ENCODE results near the gene TMEM9B.
"Not testable (repeated sequence)": the region's sequence is repeated elsewhere in the genome, so short reads cannot be mapped to it uniquely, and the experiment has no call there.

The TMEM9B gene

DNA sequence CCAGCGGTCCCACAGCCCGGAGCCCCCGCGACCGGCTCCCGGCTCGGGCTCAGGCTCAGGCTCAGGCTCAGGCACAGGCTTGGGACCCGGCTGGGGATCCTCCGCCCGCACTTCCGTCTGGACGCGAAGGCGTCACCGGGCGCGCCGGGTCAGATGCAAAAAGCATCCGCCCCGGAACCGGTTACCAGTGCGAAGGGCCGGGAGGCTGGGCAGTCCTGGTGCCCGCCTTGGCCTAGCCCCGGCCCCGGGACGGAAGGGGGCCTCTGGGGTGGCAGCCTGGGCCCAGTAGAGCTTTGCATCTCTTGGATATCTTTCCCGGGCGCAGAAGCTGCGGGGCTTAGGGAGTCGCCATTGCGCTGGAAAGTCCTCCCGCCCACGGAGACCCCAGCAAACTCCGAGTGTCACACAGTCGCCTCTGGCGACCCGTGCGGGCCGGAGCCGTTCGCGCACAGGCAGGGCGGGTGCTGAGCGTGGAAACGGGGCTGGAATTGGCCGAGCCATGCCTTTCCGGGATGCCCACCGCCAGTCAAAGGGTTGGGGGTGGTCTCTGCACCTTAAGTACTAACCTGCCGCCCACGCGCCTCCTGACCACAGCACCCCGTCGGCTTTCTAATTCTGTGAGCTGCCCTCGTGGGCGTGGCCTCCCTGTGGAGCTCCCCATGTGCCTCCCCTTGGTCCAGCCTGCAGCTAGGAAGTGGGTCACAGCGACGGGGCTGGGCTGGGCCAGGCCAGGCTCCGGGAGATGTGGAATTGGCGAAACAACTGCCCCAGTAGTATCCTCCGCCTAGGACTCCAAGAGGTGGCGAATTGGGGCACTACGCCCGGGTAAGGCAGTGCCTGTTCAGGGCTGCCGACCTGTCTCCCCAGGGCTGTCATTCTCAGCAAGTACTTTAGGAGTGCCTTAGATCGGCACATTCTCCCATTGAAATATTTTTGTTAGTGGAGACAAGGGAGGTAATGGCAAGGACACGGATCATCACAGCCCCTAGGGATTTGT, at the start of gene TMEM9B:
TMEM9B (minus strand) TSS at position 119 of the 997 bp plus-strand sequence. CDS start 129 bp downstream, outside the sequence.
- peak; percentile 87 for DNase-seq

DNA sequence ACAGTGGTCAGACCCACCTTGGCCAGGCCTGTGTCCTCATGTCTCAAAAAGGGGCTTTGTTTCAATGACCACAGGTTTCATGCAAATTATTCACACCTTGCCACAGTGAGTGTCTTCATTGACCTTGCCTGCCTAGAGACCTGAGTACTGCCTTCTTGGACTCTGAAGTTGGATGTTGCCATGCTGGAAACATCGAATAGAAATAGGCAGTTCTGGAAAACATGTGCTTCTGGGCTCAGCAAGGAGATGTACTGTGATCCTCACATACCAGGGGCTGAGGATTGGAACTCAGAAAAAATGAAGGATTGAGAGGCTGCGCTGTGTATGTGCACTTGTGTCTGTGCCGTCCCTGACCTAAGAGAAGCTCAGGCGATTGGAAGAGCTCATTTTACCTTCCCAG, 49.1 kb upstream of the TMEM9B start:
- DNase-seq: no peak

DNA sequence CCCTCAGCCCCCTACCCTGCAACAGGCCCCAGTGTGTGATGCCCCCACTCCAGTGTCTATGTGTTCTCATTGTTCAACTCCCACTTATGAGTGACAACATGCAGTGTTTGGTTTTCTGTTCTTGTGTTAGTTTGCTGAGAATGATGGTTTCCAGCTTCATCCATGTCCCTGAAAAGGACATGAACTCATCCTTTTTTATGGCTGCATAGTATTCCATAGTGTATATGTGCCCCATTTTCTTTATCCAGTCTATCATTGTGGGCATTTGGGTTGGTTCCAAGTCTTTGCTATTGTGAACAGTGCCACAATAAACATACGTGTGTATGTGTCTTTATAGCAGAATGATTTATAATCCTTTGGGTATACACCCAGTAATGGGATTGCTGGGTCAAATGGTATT, 45.3 kb upstream of the TMEM9B start:
- DNase-seq: not testable (repeated sequence)

- no peak for DNase-seq
Observed at GRCh38 chr11:9008661-9009060, 44.4 kb upstream of the TMEM9B start.

GRCh38 chr11:9008011-9008550, 43.8 kb upstream of the TMEM9B start:
- DNase-seq: no peak

- no peak for DNase-seq
Observed at GRCh38 chr11:9005087-9005486, 40.8 kb upstream of the TMEM9B start.

DNA sequence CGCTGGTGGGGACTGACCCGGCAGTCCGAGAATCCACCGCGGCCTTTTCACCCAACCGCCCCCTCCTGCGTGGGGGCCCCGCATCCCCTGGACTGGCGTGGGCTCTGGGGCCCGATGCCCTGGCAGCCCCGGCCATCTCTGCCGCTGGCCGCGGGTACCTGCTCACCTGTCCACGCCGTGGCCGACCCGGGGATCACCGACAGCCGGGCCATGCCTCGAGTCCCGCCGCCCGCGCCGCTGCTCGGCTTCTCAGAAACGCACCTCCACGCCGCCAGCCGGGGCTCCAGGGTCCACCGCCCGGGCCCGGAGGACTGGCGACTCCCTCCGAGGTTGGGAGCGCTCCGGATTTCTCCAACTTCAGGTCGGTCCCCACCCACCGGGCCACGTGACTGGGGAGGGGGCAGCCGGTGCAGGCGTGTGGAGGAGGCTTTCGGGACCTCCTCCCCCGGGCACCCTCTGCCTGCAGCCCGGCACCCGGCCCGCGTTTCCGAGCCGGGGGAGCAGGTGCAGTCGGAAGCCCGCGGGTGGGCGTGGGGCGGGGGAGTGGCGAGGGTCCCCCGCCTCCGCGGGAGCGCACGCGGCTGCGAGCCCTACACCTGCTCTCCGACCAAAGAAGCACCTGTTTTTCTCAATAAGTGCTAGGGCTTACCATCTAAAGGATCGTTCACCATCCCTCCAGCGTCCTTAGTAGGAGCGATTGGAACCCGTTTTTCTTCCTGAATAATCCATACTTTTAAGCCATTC, 40.1 kb upstream of the TMEM9B start:
- no peak for DNase-seq

DNA sequence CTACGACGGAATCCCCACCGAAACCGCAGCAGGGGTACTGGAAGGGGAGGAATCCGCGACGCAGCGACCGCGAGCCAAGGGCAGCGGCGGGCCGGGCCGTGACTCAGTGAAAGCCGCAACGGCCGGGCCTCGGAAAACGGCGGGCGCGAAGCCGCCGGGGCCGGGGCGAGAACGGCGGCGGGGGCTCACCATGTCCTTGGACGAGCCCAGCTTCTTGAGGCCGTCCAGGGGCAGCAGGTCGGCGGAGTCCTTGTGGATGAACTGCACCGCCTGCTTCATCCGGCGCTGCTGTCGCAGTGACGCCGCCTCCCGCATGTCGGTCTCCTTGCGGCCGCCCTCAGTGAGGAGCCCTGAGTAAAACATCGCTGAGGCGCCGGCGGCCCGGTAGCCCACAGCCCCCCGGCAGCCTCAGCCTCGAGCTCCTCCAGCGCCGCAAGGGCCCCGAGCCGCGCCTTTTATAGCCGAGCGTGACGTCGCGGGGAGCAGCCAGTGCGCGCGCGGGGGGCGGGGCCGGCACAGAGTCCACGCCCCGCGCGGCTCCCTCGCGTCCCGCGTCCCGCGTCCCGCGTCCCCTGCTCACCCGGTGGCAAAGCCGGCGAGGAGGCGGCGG, 39.4 kb upstream of the TMEM9B start, which contains the start of gene NRIP3:
NRIP3 (minus strand) TSS at position 429 of the 610 bp plus-strand sequence; CDS start at position 363, 66 bp downstream.
- DNase-seq: peak; percentile 78

DNA sequence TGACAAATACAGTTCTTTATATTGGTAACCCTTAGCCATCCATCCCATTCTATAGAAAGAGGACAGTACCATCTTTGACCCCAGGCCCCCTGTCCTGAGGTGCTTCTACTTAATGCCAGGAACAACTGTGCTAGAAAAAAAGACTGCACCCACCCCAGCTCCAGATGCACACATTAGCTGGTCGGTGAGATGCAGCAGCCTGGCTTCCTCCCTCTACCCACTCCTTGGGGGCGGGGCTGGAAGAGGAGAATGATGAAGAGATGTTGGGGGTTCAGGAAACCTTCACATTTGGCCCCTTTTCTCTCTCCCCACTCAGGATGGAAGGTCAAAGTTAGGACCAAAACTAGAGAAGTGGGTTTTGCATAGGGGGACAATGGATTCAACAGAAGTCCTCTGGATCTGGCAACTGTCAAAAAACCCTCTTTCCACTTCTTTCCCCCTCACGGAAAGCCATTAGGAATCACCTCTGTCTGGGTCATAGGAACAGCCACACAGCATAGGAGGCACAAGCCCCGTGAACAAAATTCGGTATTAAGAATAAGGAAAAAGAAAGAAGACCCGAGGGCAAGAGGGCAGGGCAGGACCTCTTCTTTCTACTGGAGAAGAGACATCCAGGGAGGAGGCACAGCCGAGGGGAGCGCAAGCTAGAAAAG, 38.8 kb upstream of the TMEM9B start:
- no peak for DNase-seq

DNA sequence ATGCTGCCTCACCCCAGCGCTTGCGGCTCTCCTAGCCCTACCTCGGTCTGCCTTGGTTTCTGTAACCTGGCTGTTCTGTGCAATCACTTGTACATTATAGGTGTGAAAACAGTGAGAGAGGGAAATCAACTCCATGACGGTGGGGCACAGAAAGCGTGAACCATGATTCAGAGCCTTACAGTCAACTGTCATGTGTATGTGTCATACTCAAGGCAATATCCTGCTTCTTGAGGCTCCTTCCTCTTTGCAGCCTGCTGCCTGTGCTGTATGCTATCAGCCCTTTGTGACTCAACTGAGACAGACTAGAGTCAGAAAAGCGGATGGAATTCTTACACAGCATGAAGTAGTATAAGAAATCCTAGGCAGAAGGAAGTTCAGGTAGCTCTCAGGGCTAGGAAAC, 37.5 kb upstream of the TMEM9B start:
- DNase-seq: no peak

DNA sequence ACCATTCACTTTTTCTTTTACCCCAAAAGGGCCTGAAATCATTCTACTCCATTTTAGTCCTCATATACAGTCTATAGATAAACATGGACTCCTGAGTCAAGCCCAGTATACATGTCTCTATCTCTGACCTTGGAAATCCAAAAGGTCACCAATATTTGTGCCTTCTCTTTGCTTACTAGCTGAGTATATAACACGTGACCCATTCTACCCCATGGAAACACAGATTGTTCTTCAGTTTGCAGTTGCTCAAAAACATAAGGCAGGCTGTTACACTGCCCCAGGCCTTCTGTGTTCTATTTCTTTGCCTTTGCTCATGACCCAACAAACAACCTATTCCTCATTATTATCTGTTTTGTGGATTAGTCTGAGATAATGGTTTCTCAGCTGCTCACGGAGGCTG, 33.8 kb upstream of the TMEM9B start:
- no peak for DNase-seq

GRCh38 chr11:8997451-8997850, 33.2 kb upstream of the TMEM9B start:
- no peak for DNase-seq

DNA sequence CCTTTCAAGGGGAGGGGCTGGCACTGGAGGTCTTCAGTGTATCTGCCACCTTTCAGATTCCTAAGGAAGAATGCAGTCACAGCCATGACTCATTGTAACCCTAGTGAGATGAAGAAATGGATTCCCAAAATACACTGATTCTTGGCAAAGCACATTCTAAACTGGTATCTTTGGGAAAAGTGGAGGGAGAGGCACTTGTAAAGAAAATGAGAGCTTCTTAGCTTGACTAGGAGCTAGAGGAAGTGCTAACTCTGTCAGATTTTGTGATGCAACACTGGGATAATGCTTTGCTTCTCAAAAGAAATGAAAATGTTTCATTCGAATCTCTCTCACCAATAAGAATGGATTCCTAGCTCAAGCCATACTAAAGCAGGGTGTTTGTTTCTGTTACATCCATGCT, 25.2 kb upstream of the TMEM9B start:
- no peak for DNase-seq

GRCh38 chr11:8988329-8989234, 24.3 kb upstream of the TMEM9B start:
- DNase-seq: no peak

DNA sequence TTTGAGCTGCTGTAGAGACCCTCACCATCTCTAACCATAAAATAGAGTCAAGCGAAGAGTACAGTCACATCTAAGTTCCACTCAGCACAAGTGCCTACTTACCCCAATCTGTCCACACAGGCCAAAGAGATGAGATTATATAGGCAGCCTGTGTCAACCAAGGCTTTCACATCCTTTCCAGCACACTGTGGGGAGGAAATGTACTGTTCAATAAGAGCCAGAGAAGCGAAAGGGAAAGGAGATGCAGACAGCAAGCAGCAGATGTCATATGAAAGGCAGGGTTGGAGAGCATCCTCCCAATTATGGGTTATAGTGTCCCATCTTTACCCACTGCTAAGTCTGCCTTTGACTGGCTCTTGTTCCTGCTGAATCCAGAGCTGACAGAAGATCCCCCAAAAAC, 23.2 kb upstream of the TMEM9B start:
- no peak for DNase-seq

DNA sequence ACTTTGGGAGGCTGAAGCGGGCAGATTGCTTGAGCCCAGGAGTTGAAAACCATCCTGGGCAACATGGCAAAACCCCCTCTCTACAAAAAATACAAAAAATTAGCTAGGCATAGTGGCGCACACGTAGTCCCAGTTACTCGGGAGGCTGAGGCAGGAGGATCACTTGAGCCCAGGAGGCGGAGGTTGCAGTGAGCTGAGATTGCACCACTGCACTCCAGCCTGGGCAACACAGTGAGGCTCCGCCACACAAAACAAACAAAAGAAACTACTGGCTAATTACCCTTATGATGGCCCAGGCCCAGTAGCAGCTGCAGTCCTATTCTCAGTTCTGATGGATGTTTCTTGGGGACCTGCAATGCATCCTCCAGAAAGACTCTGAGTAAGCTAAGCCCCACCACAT, 22.5 kb upstream of the TMEM9B start:
- not testable (repeated sequence) for DNase-seq

DNA sequence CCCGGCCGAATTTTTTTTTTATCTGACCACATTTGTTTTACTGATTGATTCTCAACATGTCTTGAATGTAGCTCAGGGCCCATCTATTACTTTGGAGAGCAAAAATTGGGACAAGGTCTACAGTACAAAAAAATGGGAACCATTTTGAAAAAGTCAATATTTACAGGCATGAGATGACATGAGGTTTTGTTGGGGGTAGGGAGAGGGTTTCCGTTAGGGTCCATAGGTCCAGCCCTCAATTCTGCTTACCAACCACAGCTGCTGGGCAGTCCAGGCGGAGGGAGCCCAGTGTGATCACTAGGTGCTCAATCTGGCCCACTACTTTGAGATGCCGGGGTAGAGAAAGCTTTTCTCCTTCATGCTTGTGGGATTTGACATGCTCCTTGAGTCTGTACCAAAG, 21.2 kb upstream of the TMEM9B start:
- DNase-seq: no peak

DNA sequence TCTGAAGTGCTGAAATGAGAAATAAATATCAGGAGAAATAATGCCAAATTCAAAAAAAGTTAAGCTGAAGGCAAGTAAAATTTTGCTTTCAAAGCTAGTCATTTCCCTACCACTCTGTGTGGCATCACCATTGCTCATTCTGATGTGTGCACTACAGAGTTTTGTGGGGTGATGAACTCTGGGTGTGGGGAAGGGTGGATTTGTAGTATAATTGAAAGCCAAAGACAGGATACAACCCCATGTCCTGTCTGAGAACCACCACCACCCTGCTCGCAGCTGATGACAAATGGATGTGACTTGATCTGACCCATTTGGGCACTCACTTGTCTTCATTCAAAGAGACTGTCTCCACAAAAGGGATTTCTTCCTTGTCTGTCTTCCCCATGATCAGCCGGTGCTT, 19.3 kb upstream of the TMEM9B start:
- DNase-seq: no peak

- no peak for DNase-seq
Observed at GRCh38 chr11:8980485-8980884, 16.2 kb upstream of the TMEM9B start.

DNA sequence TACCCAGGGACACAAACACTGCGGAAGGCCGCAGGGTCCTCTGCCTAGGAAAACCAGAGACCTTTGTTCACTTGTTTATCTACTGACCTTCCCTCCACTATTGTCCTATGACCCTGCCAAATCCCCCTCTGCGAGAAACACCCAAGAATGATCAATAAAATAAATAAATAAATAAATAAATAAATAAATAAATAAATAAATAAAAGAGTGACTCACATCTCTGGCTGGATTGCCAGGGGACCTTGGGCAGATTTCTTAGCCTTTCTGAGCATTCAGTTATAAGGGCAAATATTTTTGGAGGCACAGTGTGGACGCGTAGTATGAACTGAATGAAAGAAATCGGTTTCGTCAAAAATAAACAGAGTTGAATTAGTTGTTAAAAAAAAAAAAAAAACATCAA, 15.1 kb upstream of the TMEM9B start:
- not testable (repeated sequence) for DNase-seq

DNA sequence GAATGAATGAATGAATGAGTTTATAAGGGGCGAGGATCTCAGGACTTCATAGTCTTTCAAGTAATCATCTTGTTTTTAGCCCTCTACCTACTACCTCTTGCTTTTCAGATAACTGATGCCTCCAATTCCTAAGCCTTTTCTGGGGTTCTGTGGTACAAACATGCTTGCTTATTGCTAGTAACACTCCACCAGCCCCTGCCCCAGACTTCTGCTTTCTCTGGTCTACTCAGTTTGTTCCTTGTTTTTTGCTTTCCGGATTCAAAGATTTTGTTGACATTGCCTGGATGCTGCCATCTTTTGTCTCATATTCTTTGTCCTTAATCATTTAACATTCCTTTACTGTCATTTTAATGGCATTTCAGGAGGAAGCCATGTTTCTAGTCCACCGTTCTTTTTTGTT, 8.9 kb upstream of the TMEM9B start:
- DNase-seq: no peak

All from NCI-H2029 (cell line).